ENCODE results near the gene TSPEAR.
"Not testable (repeated sequence)": the region's sequence is repeated elsewhere in the genome, so short reads cannot be mapped to it uniquely, and the experiment has no call there.

TSPEAR gene

DNA sequence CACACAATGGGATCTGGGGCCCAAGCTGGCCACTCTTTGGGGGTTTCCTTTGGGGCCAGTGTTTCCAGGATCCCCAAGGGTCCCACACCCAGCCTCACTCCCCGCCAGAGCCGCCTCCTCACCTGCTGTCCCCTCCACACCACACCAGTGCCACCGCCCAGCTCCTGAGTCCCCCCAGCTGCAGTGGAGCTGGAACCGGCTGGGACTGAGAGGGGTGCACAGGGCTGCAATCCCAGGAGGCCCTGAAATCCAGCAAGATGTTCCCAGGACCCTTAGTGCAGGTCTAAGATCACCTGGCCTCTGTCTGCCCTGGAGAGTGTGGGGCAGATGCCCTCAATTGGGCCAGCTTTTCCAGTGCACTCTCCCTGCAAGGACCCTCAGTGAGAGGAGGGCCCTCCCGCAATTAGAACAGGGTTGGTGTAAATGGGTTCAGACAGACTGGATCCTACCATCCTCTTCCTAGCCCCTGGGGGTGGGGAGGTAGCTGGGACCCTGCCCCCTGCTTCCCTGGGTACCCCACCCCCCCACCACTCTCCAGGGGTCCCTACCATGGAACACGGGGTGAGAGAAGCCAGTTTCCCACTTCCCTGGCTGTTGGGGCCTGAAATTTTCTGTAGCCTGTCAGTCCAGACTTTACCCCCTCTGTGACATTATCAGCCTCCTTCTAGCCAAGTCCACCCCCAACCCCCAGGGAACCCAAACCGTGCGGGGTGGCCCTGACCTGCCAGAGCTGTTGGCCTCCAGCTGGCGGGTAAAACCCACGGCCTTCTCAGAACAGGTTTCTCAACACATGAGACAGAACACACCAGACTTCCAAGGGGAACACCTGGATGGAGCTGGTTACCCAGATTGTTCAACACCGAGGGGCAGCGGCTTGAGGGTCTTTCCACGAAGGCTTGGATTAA lies 7.4 kb downstream of the TSPEAR start:
- in situ Hi-C loops (cut with MboI; ENCODE audit: low sequenced_read_pairs) = no loop called here

GRCh38 chr21:44702973-44703730 lies 8.2 kb downstream of the TSPEAR start:
- in situ Hi-C loops (cut with MboI; ENCODE audit: low sequenced_read_pairs) = no loop called here

DNA sequence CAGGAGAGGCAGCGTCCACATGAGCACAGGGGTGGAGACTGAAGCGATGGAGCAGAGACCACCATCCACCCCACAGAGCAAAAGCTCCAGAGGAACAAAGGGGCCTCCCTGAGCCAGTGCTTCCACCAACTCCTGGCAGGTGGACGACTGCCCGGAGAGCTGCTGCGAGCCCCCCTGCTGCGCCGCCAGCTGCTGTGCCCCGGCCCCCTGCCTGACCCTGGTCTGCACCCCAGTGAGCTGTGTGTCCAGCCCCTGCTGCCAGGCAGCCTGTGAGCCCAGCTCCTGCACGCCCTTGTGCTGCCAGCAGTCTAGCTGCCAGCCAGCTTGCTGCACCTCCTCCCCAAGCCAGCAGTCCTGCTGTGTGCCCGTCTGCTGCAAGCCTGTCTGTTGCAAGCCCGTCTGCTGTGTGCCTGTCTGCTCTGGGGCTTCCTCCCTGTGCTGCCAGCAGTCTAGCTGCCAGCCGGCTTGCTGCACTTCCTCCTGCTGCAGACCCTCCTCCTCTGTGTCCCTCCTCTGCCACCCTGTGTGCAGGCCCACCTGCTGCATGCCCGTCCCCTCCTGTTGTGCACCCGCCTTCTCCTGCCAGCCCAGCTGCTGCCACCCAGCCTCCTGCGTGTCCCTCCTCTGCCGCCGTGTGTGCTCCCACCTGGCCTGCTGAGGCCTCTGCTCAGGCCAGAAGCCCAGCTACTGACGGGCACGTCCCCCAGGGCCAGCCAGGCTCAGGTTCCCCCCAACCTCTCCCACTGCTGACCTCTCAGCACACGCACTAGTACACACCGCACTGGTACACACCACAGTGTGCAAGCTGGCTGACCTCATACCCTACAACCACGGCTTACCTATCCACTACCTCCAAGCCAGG lies 9.0 kb downstream of the TSPEAR start:
- in situ Hi-C loops (cut with MboI; ENCODE audit: low sequenced_read_pairs) = no loop called here

DNA sequence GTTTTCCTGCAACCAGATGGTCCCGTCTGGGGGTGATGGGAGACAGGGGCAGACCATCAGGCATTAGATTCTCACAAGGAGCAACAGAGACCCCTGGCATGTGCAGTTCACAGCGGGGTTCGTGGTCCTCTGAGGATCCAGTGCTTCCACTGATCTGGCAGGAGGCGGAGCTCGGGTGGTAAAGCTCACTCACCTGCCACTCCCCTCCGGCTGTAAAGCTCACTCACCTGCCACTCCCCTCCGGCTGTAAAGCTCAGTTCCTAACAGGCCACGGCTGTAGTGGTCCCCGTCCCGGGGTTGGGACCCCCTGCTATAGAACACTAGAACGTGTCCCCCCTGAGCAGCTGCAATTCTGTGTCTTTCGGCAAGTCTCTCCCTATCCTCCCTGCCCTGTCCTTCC lies 9.8 kb downstream of the TSPEAR start:
- in situ Hi-C loops (cut with MboI; ENCODE audit: low sequenced_read_pairs) = no loop called here

DNA sequence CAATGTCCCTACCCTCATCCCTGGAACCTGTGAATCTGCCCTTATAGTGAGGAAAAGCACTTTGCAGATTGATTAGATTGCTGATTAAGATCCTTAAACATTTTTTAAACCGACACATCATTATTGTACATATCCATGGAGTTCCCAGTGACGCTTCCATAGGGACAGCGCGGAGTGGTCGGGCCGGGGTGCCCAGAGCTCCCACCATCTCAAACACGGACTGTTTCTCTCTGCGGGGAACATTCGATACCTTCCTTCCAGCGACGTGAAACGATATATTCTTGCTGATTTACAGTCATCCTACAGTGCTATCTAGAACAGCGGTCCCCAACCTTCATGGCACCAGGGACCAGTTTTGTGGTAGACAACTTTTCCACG lies 10.4 kb downstream of the TSPEAR start:
- in situ Hi-C loops (cut with MboI; ENCODE audit: low sequenced_read_pairs) = no loop called here

DNA sequence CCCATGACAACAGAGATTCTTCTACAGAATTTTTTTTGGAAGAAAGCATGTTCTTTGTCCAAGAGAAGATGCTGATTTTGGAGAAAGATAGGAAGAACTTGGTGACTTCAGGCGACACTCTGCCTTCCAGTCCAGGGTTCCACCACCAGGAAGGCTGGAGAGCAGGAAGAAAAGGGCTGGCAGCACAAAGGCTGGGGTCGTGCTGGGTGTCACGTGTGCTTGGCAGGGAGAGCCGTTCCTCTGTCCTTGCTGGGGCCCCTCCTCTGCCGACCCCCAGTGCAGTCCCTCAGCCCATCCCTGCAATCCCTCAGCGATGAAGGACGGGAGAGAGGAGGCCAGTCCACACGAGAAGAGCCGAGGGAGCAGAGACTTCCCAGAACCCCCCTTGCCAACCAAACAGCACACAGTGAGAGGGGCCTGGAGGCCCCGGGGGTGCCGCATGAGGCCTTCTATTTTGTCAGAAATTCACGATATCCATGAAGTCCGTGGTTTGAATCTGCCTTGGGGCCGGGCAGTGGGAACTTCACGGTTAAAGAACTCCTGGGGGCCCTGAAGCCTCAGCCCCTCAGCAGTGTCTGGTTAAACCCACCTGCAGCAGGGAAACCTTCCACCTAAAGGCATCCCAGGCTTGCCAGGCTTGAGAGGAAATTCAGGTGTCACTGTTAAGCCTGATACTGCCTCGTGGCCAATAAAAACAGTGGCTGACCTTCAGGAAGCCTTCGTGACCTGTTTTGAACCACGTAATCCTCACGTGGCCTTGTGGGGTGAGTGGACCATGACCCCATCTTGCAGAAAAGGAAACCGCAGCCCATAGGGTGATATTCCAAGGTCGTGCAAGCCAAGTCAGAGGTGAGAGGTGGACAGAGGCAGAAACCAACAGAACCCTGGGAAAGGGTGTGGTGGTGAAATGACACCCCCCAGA lies 11.0 kb downstream of the TSPEAR start:
- in situ Hi-C loops (cut with MboI; ENCODE audit: low sequenced_read_pairs) = no loop called here

- in situ Hi-C loops (cut with MboI; ENCODE audit: low sequenced_read_pairs) = no loop called here
These were observed 11.8 kb downstream of the TSPEAR start for GRCh38 chr21:44699502-44700001.

- in situ Hi-C loops (cut with MboI; ENCODE audit: low sequenced_read_pairs) = no loop called here
These were observed 13.3 kb downstream of the TSPEAR start for GRCh38 chr21:44697811-44698734.

DNA sequence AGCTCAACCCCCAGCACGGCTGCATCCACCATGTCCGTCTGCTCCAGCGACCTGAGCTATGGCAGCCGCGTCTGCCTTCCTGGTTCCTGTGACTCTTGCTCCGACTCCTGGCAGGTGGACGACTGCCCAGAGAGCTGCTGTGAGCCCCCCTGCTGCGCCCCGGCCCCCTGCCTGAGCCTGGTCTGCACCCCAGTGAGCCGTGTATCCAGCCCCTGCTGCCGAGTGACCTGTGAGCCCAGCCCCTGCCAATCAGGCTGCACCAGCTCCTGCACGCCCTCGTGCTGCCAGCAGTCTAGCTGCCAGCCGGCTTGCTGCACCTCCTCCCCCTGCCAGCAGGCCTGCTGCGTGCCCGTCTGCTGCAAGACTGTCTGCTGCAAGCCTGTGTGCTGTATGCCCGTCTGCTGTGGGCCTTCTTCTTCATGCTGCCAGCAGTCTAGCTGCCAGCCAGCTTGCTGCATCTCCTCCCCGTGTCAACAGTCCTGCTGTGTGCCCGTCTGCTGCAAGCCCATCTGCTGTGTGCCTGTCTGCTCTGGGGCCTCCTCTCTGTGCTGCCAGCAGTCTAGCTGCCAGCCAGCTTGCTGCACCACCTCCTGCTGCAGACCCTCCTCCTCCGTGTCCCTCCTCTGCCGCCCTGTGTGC lies 14.1 kb downstream of the TSPEAR start, which contains the start of gene KRTAP10-12:
KRTAP10-12 (plus strand) TSS at position 1 of the 639 bp plus-strand sequence; CDS start at position 31, 30 bp downstream.
- in situ Hi-C loops (cut with MboI; ENCODE audit: low sequenced_read_pairs) = not testable (repeated sequence)

- in situ Hi-C loops (cut with MboI; ENCODE audit: low sequenced_read_pairs) = no loop called here
These were observed 14.8 kb downstream of the TSPEAR start for GRCh38 chr21:44696572-44696971.

- in situ Hi-C loops (cut with MboI; ENCODE audit: low sequenced_read_pairs) = no loop called here
These were observed 15.7 kb downstream of the TSPEAR start for GRCh38 chr21:44695641-44696040.

DNA sequence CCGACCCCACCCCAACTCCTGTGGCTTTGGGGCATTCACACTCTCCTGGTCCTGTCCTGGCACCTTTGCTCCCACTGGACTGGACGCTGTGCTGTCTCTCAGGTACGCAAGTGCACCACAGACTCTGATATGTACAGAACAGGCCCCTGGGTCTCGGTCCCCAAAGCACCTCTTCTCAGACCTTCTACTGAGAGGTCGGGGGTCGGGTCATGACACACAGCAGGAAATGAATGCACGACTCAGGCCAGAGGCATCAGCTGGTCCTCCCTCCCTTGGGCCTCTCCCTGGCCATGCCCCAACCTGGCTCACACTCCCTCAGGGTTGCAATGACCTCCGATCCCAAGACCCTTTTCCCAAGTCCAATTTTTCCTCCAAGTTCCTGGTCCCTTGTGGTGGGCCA lies 16.2 kb downstream of the TSPEAR start:
- in situ Hi-C loops (cut with MboI; ENCODE audit: low sequenced_read_pairs) = no loop called here

GRCh38 chr21:44694776-44695175 lies 16.6 kb downstream of the TSPEAR start:
- in situ Hi-C loops (cut with MboI; ENCODE audit: low sequenced_read_pairs) = no loop called here

GRCh38 chr21:44692798-44693512 lies 18.4 kb downstream of the TSPEAR start:
- in situ Hi-C loops (cut with MboI; ENCODE audit: low sequenced_read_pairs) = no loop called here

DNA sequence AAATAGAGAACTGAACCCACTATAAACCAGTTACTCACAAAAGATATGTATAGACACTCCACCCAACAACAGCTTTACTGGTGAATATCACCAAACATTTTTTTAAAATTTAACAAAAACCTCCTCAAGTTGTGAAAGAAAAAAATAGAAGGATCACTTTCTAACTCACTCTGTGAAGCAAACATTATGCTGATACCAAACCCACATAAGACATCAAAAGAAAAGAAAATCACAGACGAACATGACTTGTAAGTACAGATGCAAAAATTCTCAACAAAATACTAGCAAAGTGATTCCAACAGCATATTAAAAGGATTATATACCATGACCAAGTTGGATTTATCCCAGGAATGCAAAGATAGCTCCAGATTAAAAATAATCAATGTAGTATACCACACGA lies 19.7 kb downstream of the TSPEAR start:
- in situ Hi-C loops (cut with MboI; ENCODE audit: low sequenced_read_pairs) = no loop called here

DNA sequence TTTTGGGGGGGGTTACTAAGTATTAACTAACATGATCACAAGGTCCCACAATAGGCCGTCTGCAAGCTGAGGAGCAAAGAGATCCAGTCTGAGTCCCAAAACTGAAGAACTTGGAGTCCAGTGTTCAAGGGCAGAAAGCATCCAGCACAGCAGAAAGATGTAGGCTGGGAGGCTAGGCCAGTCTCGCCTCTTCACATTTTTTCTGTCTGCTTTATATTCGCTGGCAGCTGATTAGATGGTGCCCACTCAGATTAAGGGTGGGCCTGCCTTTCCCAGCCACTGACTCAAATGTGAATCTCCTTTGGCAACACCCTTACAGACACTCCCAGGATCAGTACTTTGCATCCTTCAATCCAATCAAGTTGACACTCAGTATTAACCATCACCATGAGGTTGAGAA lies 21.6 kb downstream of the TSPEAR start:
- in situ Hi-C loops (cut with MboI; ENCODE audit: low sequenced_read_pairs) = not testable (repeated sequence)

DNA sequence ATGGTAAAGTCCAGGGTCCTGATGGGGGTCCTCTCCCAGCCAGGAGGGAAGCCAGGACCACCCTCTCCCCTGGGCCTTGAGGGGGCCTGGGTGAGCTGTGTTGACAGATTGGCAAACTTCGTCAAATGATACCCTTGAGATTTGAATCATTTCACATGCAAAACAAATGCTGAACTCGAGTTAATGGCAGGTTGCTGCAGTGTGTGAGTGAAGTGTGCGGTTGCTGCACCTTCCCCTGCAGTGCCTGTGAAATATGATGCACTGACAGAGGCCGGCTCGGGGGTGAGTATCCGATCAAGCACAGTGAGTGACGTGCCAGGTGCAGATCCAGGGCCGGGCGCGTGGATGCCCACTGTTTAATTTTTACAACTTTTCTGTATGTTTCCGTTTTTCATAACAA lies 23.7 kb downstream of the TSPEAR start:
- in situ Hi-C loops (cut with MboI; ENCODE audit: low sequenced_read_pairs) = no loop called here

Measured in hTERT RPE-1 (cell line).